IMR-90 (cell line): ENCODE measurements around the gene ADAMTS17. TPM values are rescaled to one million over a fixed set of nuclear protein-coding genes. Genes with fewer than 3 reads are reported as not detected.

Experiments used
- BHLHE40 ChIP-seq: fragments of 150-350 bp; IDR thresholded peaks from 2 replicates; pipeline ENCODE4 v1.6.1; 2016; ENCODE audit warnings: mild to moderate bottlenecking, low read depth, low read length
- CEBPB ChIP-seq: IDR thresholded peaks from 2 replicates; pipeline ENCODE4 v1.6.1; 2012; ENCODE audit warnings: low read depth, low read length, improper control_type of control experiment
- MAFK ChIP-seq: IDR thresholded peaks from 2 replicates; pipeline ENCODE4 v1.6.1; 2012; ENCODE audit warnings: low read depth, low read length, improper control_type of control experiment
- MAZ ChIP-seq: IDR thresholded peaks from 2 replicates; pipeline ENCODE4 v1.6.1; 2012; ENCODE audit warnings: low read depth, mild to moderate bottlenecking, low read length, improper control_type of control experiment, moderate library complexity, borderline replicate concordance
- MXI1 ChIP-seq: IDR thresholded peaks from 2 replicates; pipeline ENCODE4 v1.6.1; 2012; ENCODE audit warnings: low read depth, mild to moderate bottlenecking, low read length, moderate library complexity, borderline replicate concordance
- NFE2L2 ChIP-seq: fragments of 150-350 bp; IDR thresholded peaks from 2 replicates; pipeline ENCODE4 v1.6.1; 2016; ENCODE audit warnings: low read depth, mild to moderate bottlenecking, low read length
- POLR2A ChIP-seq: IDR thresholded peaks from 2 replicates; pipeline ENCODE4 v1.6.1; 2012; ENCODE audit warnings: mild to moderate bottlenecking, low read depth, low read length
- RFX5 ChIP-seq: IDR thresholded peaks from 2 replicates; pipeline ENCODE4 v1.8.0; 2012; ENCODE audit warnings: low read depth, mild to moderate bottlenecking, low read length, moderate library complexity
- SMC3 ChIP-seq: fragments of 150-350 bp; IDR thresholded peaks from 2 replicates; pipeline ENCODE4 v1.6.1; 2016; ENCODE audit warnings: low read depth, mild to moderate bottlenecking, antibody characterized with exemption, low read length, moderate library complexity
- polyA plus RNA-seq, 3 experiments: library from polyadenylated mRNA; depleted of rRNA; stranded (reverse); fragments of >200 nt; gene quantifications; 2 replicates each; pipeline ENCODE4 v1.2.3, GENCODE V29; 2012; ENCODE audit warnings: low replicate concordance in 1 of 3
- total RNA-seq: library from RNA; depleted of rRNA; stranded (reverse); fragments of >200 nt; gene quantifications from 2 replicates; pipeline ENCODE4 v1.2.3, GENCODE V29; 2012

The ADAMTS17 gene
- total and polyA plus RNA-seq, 2 of the 4 experiments (the other 2 are of a cell fraction), result 0.03 TPM; not detected in 1

- TF ChIP-seq RFX5, result no peak
- no peak for TF ChIP-seq MAZ
- TF ChIP-seq MXI1, result no peak
- no peak for TF ChIP-seq POLR2A
- TF ChIP-seq NFE2L2, result no peak
- no peak for TF ChIP-seq MAFK
- TF ChIP-seq SMC3, result no peak
- TF ChIP-seq BHLHE40, result no peak
- no peak for TF ChIP-seq CEBPB
Measured at GRCh38 chr15:100341750-100342560, at the start of gene ADAMTS17 (continued).
